HG03442 (cell line): ENCODE measurements around the gene DNAJC11.
"Not testable (repeated sequence)": the region's sequence is repeated elsewhere in the genome, so short reads cannot be mapped to it uniquely, and the experiment has no call there.

Experiments used
- ATAC-seq: cut with Tn5 transposase; IDR thresholded peaks from one replicate; pipeline ENCODE4 v1.9.1; 2021; ENCODE audit warnings: mild to moderate bottlenecking, moderate library complexity; ENCODE audit not compliant: unreplicated experiment

Gene DNAJC11

DNA sequence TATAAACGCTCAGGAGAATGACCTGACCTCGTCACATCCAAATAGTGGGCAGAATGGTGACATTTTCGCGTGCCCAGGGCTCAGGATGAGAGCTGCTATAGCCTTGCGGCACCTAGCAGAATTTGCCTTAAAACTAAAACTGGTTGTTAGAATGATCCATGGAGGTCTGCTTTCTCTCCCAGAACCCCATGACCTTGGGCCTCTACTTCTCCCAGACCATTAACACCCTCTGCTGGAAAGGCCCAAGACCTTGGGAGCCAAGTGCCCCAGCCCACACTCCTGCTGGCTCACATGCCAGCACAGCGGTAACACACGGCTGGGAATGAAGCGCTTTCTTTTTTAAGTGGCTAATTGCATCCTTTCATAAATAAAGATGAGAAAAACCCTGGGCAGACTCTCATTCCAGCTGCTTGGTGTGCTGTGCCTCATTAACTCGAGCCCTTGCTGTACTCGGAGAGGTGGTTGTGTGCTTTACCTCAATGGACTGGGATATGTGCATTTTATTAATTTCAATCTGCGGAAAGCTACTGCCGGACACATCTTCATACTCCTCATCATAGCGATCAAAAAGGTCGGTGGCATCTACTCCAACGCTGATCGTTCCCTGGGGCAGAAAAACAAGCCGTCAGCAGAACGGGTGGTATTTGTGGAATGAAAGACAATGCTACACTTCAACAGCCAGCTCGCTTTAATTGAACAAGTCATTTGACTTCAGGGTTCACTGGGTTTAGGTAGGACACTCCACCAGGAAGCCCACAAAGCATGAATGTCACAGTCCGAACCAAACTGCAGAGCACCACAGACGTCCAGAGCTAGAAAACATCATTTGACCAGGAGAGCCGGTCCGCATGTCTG lies 48.0 kb downstream of the DNAJC11 start:
- no peak for ATAC-seq

DNA sequence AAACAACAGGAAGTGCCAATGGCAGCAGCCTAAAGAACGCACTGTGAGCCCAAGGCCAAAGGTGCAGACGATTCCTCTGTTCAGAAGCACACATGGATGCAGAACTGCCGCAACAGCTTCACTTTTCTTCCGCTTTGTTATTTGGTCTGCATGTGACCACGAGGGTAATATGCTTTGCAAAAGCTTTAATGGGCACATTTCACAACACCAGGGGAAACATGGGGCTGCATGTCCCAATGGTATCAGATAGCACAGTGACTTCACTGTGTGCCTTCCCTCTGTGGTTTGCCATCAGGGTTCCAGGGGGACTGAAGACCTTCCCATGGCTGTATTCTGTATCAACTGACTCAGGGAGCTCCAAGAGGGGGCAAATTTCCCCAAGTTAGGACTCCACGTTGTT lies 48.6 kb downstream of the DNAJC11 start:
- no peak for ATAC-seq

DNA sequence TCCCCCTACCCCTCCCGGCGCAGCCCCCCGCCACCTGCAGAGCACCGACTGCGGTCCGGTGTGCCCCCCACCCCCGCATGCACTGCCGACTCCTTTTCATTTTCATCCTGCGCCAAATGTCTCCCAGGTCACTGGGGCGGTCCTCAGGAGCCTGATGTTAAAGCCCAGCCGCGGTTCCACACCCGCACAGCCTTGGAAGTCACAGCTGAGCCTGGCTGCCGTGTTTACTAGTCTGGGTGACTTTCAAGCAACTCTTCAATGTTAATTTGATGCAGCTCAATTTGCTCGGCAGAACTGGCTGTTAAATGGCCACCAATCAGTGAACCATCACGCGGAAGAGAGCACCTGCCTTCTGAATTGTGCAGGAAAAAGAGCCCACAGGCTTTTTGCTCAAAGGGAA lies 49.7 kb downstream of the DNAJC11 start:
- no peak for ATAC-seq

DNA sequence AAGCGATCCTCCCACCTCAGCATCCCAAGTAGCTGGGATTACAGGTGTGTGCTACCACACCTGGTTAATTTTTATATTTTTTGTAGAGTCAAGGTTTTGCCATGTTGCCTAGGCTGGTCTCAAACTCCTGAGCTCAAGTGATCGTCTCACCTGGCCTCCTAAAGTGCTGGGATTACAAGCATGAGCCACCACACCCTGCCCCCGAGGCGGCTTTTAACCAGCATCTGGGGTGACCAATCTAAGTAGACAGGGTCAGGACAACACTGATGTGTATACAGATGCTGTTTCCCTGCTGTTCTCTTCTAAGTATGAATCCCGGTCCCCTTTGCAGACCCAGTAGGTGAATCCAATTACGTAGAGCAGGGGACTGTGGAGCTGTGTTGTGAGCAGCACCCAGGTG lies 53.1 kb downstream of the DNAJC11 start:
- no peak for ATAC-seq

DNA sequence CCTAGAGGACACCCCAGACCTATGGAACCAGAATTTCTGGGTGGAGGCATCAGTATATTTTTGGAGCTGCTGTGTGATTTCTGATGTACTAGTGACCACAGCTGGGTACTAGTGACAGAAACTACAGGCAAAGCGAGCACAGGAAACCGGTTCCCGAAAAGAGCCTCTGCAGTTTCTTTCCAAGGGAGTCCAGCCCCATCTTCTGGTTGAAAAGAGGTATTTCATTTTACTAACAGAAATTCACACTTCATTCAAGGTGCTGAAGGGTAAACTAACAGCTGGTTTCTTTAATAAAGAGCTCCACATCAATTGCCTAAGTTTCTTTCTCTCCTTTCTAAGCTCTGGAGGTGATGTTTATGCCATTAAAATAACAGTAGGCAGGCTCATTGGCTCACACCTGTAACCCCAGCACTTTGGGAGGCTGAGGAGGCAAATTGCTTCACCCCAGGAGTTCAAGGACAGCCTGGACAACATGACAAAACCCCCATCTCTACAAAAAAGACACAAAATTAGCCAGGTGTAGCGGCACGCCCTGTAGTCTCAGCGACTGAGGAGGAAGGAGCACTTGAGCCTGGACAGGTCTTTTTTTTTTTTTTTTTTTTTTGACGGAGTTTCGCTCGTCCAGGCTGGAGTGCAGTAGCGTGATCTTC lies 55.0 kb downstream of the DNAJC11 start:
- no peak for ATAC-seq

DNA sequence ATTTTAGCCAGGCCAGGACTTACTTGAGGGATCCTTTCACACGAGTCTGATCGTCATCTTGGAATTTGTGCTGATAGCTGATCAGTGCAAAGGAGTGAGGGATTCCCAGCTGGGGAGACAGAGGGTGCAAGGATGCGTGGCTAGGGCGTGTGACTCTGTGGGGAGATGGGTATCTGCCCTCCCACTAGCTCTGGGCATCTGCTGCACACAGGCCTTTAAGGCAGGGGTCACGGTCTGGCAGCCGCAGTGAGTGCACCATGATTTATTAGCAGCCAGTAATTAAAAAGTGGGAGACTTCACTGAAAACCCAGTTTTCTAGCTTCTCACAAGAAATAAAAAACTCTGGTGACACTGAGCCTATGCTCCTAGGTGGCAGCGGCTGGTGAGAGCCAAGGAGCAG lies 56.6 kb downstream of the DNAJC11 start:
- no peak for ATAC-seq

DNA sequence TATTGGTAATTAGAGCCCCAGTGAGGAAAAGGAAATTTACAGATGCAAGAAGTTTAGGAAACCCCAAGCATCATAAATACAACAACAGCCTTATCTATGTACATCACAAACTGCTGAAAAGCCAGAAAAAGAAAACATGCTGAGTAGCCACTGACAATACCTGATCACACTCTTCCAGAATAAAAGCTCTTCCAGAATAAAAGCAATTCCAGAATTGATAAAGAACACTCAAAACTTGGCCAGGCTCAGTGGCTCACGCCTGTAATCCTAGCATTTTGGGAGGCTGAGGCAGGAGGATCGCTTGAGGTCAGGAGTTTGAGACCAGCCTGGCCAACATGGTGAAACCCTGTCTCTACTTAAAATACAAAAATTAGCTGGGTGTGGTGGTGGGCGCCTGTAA lies 60.7 kb downstream of the DNAJC11 start:
- ATAC-seq: not testable (repeated sequence)

DNA sequence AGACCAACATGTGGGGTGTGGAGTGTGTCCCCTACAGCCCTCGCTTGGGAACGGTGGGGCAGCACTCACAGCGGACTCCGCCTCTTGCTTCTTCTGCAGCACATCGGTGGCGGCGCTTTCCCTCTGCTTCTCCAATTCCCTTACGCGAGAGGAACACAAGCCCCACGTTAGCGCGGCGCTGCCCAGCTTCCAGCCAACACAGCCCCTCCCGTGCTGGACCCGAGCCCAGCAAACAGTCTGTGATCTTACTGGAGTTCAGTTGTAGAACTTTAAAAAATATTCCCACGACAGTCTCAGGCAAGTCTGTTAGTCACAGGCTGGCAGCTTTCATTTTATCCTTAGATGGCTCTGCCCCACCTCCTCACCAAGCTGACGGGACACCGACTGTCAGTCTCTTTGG lies 63.4 kb downstream of the DNAJC11 start:
- ATAC-seq: no peak

DNA sequence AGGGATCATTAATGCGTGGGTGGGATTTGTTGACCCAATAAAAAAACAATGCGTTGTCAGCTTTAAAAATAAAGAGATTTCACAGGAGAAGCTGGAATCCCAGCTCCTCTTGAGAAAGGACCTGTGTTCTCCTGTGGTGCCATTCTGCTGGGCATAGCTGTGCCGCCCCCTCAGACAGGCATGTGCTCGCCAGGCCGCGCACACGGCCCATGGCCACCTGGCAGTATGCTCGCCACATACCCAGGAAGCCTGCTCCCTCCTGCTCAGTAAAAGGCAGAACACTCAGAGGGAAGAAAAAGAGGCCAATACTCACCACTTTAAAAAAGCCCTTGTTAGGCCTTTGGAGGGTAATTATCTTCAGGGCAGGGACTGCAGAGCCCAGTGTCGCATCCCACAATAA lies 63.8 kb downstream of the DNAJC11 start:
- ATAC-seq: no peak

DNA sequence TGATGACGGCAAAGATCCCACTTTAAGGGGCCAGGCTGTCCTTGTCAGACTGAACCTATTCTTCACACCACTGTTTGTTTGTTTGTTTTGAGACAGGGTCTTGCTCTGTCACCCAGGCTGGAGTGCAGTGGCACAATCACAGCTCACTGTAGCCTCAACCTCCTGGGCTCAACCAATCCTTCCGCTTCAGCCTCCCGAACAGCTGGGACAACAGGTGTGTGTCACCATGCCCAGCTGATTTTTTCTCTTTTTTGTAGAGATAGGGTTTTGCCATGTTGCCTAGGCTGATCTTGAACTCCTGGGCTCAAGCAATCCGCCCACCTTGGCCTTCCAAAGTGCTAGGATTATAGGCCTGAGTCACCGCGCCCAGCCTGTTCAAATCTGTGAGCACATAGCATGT lies 64.8 kb downstream of the DNAJC11 start:
- not testable (repeated sequence) for ATAC-seq

DNA sequence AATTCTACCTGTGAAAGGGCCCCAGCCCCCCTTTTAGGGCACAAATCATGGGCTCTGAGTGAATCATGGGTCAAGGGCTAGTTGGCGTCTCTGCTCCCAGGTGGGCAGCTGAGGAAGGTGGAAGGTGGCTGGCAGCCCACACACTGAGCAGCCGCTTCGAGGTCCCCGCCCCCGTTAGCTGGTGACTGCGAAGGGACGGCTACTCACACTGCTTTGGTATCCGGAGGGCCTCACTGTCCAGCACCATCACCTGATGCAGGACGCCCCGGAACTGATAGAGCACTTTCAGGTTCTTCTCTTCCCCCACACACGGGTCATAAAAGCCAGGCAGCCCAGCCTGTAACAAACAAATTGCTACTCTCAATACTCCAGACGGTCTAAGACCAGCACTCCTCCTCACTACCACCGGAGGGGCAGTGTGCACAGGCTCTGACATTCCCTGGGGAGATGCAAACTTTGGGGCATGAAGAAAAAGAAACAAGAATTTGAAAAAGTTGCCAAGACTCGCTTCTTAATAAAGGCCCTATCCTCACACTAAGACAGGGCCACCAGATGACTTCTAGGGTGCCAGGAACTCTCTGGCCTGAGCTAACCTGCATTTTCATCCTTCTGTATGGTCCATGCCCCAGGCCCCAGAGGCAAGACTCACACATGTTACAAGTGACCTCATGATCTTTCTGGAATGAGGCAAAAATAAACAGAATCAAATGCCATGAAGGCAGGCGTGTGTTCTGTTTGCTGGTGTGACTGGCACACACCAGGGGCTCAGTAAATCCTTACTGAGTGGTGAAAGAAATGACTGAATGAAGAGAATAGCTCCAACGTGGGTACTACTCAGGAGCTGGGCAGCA lies 65.5 kb downstream of the DNAJC11 start:
- ATAC-seq: no peak

DNA sequence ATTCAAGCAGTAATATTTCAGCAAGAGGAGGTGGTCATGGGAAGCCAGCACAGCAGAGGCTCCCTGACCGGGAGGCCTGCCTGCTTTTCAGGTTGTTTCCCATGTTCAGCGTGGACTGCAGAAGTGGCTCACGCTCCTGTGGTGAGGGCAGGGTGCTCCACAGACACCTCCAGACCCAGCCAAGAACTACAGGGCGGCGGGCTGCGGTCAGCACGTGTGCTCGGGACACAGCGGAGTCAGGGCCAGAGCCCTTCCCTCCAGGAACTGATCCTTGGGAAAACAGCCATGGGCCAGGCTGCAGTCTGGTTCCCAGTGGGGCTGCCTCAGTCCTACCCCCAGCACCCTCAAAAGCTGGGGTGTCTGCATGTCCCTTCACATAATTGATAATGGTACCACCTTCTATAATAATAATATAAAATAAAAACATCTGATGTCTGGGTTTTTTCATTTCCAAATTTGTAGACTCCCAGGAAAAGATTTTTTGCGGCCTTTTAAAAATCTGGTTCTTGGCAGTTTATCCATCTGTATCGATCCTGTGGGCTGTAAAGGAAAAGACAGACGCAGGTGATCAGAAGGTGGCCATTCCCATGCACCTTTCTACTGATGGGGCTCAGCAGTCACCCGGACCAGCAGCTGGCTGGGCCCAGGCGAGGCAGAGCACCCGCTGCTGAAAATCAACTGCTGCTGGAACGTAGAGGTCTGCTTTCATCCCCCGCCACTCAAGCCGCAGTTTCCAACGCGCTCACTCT lies 66.3 kb downstream of the DNAJC11 start:
- ATAC-seq: no peak

DNA sequence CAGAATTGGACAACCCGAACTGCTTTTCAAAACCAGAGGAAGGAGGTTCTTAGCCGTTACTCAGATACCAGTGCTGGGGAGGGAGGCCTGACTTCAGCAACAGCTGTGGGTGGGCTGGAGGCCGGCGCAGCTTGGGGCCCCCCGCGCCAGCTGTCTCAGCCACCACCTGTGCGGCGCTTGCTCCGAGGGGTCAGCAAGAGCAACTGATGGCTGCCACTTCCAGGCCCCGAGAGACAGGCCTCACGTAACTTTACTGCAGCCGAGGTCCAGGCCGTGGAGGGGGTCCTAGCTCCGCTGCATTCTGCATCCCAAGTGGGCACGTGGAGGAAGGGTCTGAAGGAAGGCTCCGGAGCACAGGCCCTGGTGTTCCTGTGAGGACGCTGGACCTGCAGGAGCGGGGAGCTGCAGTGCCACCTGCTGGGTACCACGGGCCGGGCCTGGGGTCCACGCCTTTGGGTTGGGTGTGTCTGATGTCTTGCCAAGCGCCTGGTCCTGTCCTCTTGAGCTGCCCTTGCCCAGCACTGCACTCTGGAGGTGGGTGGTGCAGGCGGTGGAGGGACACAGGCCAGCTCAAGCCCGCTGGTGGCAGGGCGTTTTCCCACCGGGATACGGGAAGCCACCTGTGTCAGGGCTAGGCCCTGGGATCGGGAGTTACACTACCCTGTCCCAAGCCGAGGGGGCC lies 67.1 kb downstream of the DNAJC11 start:
- ATAC-seq: no peak

DNA sequence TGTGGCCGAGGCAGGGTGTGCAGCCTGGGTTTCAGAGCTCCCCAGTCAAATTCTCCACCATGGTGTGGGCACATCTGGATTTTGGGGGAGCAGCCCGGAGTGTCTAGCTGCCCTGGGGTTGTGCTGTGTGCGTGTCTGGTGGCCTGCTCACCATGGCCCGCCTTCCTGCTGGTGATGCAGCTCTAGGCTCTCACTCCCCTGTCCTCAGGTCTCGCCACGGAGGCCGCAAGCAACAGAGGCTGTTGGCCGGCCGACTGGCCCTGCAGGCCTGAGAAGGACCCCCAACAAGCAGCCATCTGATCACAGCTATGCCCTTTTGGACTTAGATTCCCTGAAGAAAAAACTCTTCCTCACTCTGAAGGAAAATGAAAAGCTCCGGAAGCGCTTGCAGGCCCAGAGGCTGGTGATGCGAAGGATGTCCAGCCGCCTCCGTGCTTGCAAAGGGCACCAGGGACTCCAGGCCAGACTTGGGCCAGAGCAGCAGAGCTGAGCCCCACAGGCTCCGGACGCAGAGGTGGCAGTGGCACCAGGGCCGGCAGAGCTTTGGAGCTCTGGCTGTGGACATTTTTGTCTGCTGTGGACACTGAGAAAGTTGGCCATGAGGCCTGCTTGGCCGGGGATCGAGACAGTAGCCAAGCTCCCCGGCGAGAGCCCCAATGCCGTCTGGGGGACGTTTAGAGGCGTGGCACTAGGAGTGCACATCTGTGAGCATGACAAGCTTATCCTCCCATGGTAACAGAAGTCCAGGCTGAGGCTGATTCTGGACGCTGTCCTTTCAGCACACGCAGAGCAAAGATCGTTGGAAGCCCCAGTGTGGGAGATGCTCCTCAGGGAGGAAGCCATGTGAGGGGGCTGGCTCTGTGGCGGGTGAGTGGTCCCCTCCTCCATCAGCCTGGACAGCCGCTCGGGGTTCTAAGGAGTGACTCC lies 68.8 kb downstream of the DNAJC11 start:
- ATAC-seq: no peak

DNA sequence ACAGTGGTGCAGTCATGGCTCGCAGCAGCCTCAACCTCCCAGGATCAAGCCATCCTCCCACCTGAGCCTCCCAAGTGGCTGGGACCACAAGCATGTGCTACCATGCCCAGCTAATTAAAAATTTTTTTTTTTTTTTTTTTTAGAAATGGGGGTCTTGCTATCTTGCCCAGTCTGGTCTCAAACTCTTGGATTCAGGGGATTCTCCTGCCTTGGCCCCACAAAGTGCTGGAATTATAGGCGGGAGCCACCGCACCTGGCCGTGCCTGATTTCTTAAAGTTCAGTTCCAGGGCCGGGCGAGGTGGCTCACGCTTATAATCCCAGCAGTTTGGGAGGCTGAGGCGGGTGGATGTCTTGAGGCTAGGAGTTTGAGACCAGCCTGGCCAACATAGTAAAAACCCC lies 70.6 kb downstream of the DNAJC11 start:
- no peak for ATAC-seq

DNA sequence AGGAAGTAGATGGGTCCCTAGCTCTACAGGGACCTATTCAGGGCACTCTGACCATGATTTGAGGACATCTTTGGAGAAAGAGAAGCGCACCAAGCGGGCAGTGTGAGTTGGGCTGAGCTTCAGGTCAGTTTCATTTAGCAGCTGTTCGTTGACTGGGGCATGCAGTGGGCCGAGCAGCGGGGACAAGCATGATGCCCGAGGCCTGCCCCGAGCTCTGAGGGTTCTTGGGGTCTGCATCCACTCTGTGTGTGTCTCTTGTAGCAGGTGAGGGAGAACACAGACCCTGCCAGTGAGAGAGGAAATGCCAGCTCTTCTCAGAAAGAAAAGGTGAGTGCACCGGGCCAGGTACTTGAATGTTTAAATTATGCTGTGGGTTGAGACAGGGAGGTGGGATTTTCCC lies 71.6 kb downstream of the DNAJC11 start:
- no peak for ATAC-seq

DNA sequence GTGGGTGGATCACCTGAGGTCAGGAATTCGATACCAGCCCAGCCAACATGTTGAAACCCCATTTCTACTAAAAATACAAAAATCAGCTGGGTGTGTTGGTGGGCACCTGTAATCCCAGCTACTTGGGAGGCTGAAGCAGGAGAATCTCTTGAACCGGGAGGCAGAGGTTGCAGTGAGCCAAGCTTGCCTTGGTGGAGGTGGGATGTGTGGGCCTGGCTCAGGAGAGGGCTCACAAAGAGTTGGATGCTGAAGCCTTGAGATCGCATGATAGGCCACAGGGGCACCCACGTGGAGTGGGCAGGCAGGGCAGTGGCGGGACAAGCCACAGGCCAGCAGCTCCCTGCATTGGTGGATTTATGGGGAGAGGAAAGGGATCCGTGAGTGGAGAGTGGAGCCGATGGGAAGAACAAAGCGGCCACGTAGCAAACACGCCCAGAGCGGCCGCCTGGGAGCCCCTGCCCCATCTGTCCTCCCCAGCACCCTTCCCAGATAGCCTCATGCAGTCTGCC lies 72.6 kb downstream of the DNAJC11 start:
- no peak for ATAC-seq

DNA sequence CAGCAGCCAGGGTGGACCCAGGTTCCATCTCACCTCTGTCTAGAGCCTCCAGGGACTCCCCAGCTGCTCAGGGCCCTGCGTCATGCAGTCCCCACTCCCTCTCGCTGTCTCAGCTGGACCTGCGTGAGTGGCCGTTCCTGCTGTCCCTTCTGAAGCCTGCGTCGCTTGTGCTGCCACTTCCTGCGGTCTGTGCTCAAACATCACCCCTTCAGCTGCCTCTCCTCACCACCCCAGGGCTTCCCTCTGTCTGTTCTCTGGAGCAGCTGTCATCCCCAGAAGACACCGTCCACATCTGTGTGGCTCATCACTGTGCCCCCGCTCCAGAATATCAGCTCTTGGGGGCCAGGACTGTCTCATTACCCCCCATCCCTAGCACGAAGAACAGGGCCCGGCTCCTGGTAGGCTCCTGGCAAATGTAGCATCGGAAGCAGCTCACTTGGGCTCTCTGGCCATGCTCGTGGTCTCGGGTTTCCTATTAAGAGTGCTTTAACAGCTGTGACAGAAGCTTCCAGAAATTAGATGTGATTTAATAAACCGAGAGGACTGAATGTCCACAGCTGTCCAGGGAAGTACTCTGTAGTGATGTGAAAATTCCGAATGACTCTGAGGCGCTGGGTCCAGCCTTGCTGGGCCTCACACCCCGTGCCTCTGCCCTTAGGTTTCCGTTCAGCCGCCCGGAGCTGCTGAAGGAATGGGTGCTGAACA lies 73.6 kb downstream of the DNAJC11 start:
- no peak for ATAC-seq
